H9 (cell line): ENCODE measurements around the gene PLPP7. TPM values are rescaled to one million over a fixed set of nuclear protein-coding genes. Genes with fewer than 3 reads are reported as not detected.

Experiments
- DNase-seq: peaks from one replicate; pipeline ENCODE4 v3.0.0-alpha.2; 2017
- H2AFZ ChIP-seq: one replicate; pipeline ENCODE4 v1.6.1; 2013; ENCODE audit warnings: mild to moderate bottlenecking, low read length, control low read depth, moderate library complexity
- H2AK5ac ChIP-seq: 2 replicates; pipeline ENCODE4 v1.6.1; 2013; ENCODE audit warnings: low read length, control low read depth, mixed read lengths; ENCODE audit not compliant: insufficient read length
- H2BK120ac ChIP-seq: one replicate; pipeline ENCODE4 v1.6.1; 2013; ENCODE audit warnings: low read depth, mild to moderate bottlenecking, low read length, control low read depth, inconsistent platforms; ENCODE audit not compliant: poor library complexity, severe bottlenecking
- H2BK12ac ChIP-seq: 2 replicates; pipeline ENCODE4 v1.6.1; 2013; ENCODE audit warnings: low read length, control low read depth, mixed read lengths, low read depth; ENCODE audit not compliant: insufficient read length
- H2BK15ac ChIP-seq: 2 replicates; pipeline ENCODE4 v1.6.1; 2013; ENCODE audit warnings: low read depth, low read length, control low read depth
- H2BK20ac ChIP-seq: one replicate; pipeline ENCODE4 v1.6.1; 2013; ENCODE audit warnings: low read depth, mild to moderate bottlenecking, low read length, control low read depth, inconsistent platforms; ENCODE audit not compliant: poor library complexity, severe bottlenecking
- H2BK5ac ChIP-seq: 2 replicates; pipeline ENCODE4 v1.6.1; 2013; ENCODE audit warnings: low read length, control low read depth, mixed read lengths; ENCODE audit not compliant: insufficient read length
- H3K14ac ChIP-seq: 2 replicates; pipeline ENCODE4 v1.6.1; 2013; ENCODE audit warnings: low read length, control low read depth; ENCODE audit not compliant: insufficient read depth
- H3K18ac ChIP-seq: 2 replicates; pipeline ENCODE4 v1.6.1; 2013; ENCODE audit warnings: low read depth, mild to moderate bottlenecking, mixed read lengths, low read length, control low read depth; ENCODE audit not compliant: insufficient read length
- H3K23ac ChIP-seq: 2 replicates; pipeline ENCODE4 v1.6.1; 2013; ENCODE audit warnings: low read length, control low read depth, mixed read lengths, low read depth; ENCODE audit not compliant: insufficient read length
- H3K23me2 ChIP-seq: 2 replicates; pipeline ENCODE4 v1.6.1; 2013; ENCODE audit warnings: low read depth, mild to moderate bottlenecking, mixed read lengths, low read length, control low read depth; ENCODE audit not compliant: insufficient read length, poor library complexity, severe bottlenecking
- H3K27ac ChIP-seq: 2 replicates; pipeline ENCODE4 v1.5.1; 2013; ENCODE audit warnings: low read length, control low read depth, mixed read lengths, low read depth; ENCODE audit not compliant: insufficient read length
- H3K27me3 ChIP-seq: 2 replicates; pipeline ENCODE4 v1.6.1; 2013; ENCODE audit warnings: low read length, control low read depth, inconsistent platforms; ENCODE audit not compliant: insufficient read depth
- H3K4ac ChIP-seq: 2 replicates; pipeline ENCODE4 v1.6.1; 2013; ENCODE audit warnings: low read depth, mild to moderate bottlenecking, control low read depth, inconsistent platforms, low read length, moderate library complexity
- H3K4me1 ChIP-seq: 2 replicates; pipeline ENCODE4 v1.6.1; 2013; ENCODE audit warnings: low read length, control low read depth, inconsistent platforms; ENCODE audit not compliant: insufficient read depth
- H3K4me2 ChIP-seq: 2 replicates; pipeline ENCODE4 v1.6.1; 2013; ENCODE audit warnings: low read length, control low read depth, mixed read lengths; ENCODE audit not compliant: insufficient read length, insufficient read depth
- H3K56ac ChIP-seq: 2 replicates; pipeline ENCODE4 v1.6.1; 2013; ENCODE audit warnings: low read depth, mild to moderate bottlenecking, mixed read lengths, low read length, control low read depth; ENCODE audit not compliant: insufficient read length
- H3K79me1 ChIP-seq: 2 replicates; pipeline ENCODE4 v1.6.1; 2013; ENCODE audit warnings: low read depth, mild to moderate bottlenecking, moderate library complexity, low read length, control low read depth, inconsistent platforms; ENCODE audit not compliant: insufficient read depth, poor library complexity, severe bottlenecking
- H3K79me2 ChIP-seq: 2 replicates; pipeline ENCODE4 v1.6.1; 2013; ENCODE audit warnings: low read length, control low read depth, inconsistent platforms; ENCODE audit not compliant: insufficient read depth
- H3K9ac ChIP-seq: 2 replicates; pipeline ENCODE4 v1.6.1; 2013; ENCODE audit warnings: low read length, control low read depth, mixed read lengths; ENCODE audit not compliant: insufficient read length; ENCODE audit errors: extremely low read depth
- H3K9me3 ChIP-seq: one replicate; pipeline ENCODE4 v1.6.1; 2013; ENCODE audit warnings: low read depth, low read length, inconsistent platforms; ENCODE audit not compliant: control insufficient read depth
- H3T11ph ChIP-seq: one replicate; pipeline ENCODE4 v1.6.1; 2013; ENCODE audit warnings: mild to moderate bottlenecking, low read length, control low read depth, inconsistent platforms
- H4K20me1 ChIP-seq: one replicate; pipeline ENCODE4 v1.6.1; 2013; ENCODE audit not compliant: control insufficient read depth, insufficient read length, insufficient read depth
- H4K5ac ChIP-seq: 2 replicates; pipeline ENCODE4 v1.6.1; 2013; ENCODE audit warnings: low read depth, mild to moderate bottlenecking, mixed read lengths, low read length, control low read depth; ENCODE audit not compliant: insufficient read length
- H4K8ac ChIP-seq: replicated peaks from 2 replicates; pipeline ENCODE4 v1.6.1; 2013; ENCODE audit warnings: low read length, control low read depth, mixed read lengths, low read depth; ENCODE audit not compliant: insufficient read length
- H4K91ac ChIP-seq: 2 replicates; pipeline ENCODE4 v1.6.1; 2013; ENCODE audit warnings: low read depth, mild to moderate bottlenecking, moderate library complexity, mixed read lengths, low read length, control low read depth; ENCODE audit not compliant: insufficient read length
- H3K27ac Mint-ChIP-seq, 3 experiments: 2 replicates in 2 of 3; 3 replicates in 1 of 3; pipeline ENCODE4 v1.8.0; 2020 to 2021; ENCODE audit warnings: mixed read lengths in 3 of 3, mild to moderate bottlenecking in 1 of 3, moderate library complexity in 1 of 3
- H3K27me3 Mint-ChIP-seq: 2 replicates; pipeline ENCODE4 v1.8.0; 2021; ENCODE audit warnings: low read depth, mild to moderate bottlenecking, moderate library complexity, mixed read lengths
- H3K36me3 Mint-ChIP-seq, 3 experiments: 2 replicates in 2 of 3; 3 replicates in 1 of 3; pipeline ENCODE4 v1.8.0; 2020 to 2021; ENCODE audit warnings: low read depth in 3 of 3, mixed read lengths in 3 of 3; ENCODE audit not compliant: insufficient read depth in 1 of 3
- H3K4me1 Mint-ChIP-seq, 2 experiments: 2 replicates each; pipeline ENCODE4 v1.8.0; 2020; ENCODE audit warnings: mixed read lengths in 2 of 2
- H3K4me3 Mint-ChIP-seq, 2 experiments: 2 replicates in 1 of 2; 3 replicates in 1 of 2; pipeline ENCODE4 v1.8.0; 2020 to 2021; ENCODE audit warnings: mild to moderate bottlenecking in 2 of 2, mixed read lengths in 2 of 2, moderate library complexity in 1 of 2
- H3K9me3 Mint-ChIP-seq, 2 experiments: 2 replicates in 1 of 2; 3 replicates in 1 of 2; pipeline ENCODE4 v1.8.0; 2020; ENCODE audit warnings: mild to moderate bottlenecking in 2 of 2, mixed read lengths in 2 of 2, moderate library complexity in 1 of 2
- WGBS: extraction: QIAGEN DNeasy Blood & Tissue Kit; methylation state at CpG from one replicate; pipeline ENCODE4 v1.1.7; 2013; ENCODE audit warnings: missing lambda C conversion rate, low lambda C conversion rate, mixed read lengths; ENCODE audit not compliant: insufficient read length; ENCODE audit errors: extremely low coverage; 5-methylcytosine and 5-hydroxymethylcytosine counted together
- total RNA-seq: library from RNA; stranded (reverse); gene quantifications from 2 replicates; pipeline ENCODE4 v1.2.1, GENCODE V29; 2021
- TF ChIP-seq, protein P1 (sequence below): fragments of 200-600 bp; sonication (generic); conservative IDR thresholded peaks from 3 replicates; pipeline ENCODE4 v1.8.0; 2021; ENCODE audit warnings: antibody characterized with exemption, mild to moderate bottlenecking

The PLPP7 gene
- total RNA-seq, 1 experiment from 2014 or later, result 1.9 TPM

GRCh38 chr9:131287359-131287758 lies 2.2 kb upstream of the PLPP7 start:
- Histone ChIP-seq H4K8ac (no peak overlapping the region), H3K79me1 (no peaks in the 10 kb centered on the region), H2AFZ (no peak overlapping the region), H2BK12ac (no peak overlapping the region), H3K27ac (no peak overlapping the region), H4K5ac (no peak overlapping the region), H3K9me3 (no peaks in the 10 kb centered on the region), H3K23ac (no peak overlapping the region), H3T11ph (no peak overlapping the region), H3K4me2 (no peak overlapping the region), H2BK120ac (no peak overlapping the region), H3K79me2 (no peaks in the 10 kb centered on the region), H3K23me2 (peaks cover 3% of the 10 kb centered on the region), H3K27me3 (peaks cover under 1% of the 10 kb centered on the region; the same call in 1 of the 2 replicates), H4K91ac (no peak overlapping the region), H3K4me1 (no peaks in the 10 kb centered on the region; the same call in 1 of the 2 replicates), H2BK20ac (no peak overlapping the region), H2BK15ac (no peak overlapping the region), H3K9ac (no peak overlapping the region), H3K14ac (no peak overlapping the region), H3K56ac (no peak overlapping the region), H4K20me1 (peaks cover 2% of the 10 kb centered on the region), H3K18ac (no peak overlapping the region), H2AK5ac (no peak overlapping the region), H3K4ac (no peak overlapping the region), H2BK5ac (no peak overlapping the region)
- DNase-seq, result no peak
- peaks cover 0 to 2% (median 0%) of the 10 kb centered on the region in 3 experiments; a peak in 2 of 7 replicates for H3K36me3 Mint-ChIP-seq
- H3K4me3 Mint-ChIP-seq, result no peak overlapping the region
- H3K4me1 Mint-ChIP-seq, result peaks cover 16 to 22% of the 10 kb centered on the region in 2 experiments
- no CpG with 5 or more reads among the region's 6 CpGs for WGBS
- H3K9me3 Mint-ChIP-seq, result no peaks in the 10 kb centered on the region; a peak in 2 of 5 replicates
- peaks cover 25% of the 10 kb centered on the region for H3K27me3 Mint-ChIP-seq
- H3K27ac Mint-ChIP-seq, result no peak overlapping the region
- TF ChIP-seq, protein P1, sequence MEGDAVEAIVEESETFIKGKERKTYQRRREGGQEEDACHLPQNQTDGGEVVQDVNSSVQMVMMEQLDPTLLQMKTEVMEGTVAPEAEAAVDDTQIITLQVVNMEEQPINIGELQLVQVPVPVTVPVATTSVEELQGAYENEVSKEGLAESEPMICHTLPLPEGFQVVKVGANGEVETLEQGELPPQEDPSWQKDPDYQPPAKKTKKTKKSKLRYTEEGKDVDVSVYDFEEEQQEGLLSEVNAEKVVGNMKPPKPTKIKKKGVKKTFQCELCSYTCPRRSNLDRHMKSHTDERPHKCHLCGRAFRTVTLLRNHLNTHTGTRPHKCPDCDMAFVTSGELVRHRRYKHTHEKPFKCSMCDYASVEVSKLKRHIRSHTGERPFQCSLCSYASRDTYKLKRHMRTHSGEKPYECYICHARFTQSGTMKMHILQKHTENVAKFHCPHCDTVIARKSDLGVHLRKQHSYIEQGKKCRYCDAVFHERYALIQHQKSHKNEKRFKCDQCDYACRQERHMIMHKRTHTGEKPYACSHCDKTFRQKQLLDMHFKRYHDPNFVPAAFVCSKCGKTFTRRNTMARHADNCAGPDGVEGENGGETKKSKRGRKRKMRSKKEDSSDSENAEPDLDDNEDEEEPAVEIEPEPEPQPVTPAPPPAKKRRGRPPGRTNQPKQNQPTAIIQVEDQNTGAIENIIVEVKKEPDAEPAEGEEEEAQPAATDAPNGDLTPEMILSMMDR, result no peak
